ENCODE measurements around the gene TMPRSS2.

TMPRSS2 gene

GRCh38 chr21:41481191-41481590 is 26.8 kb downstream of the TMPRSS2 start:
- no peak for TF ChIP-seq TAF1 (IDR thresholded peaks at IDR 0.05; ENCODE audit: borderline replicate concordance, insufficient read depth, low read length)

GRCh38 chr21:41480086-41480690 is 27.8 kb downstream of the TMPRSS2 start:
- TF ChIP-seq REST (IDR thresholded peaks at IDR 0.05; ENCODE audit: insufficient read depth in 1 of 2, low read depth in 2 of 2, low read length in 2 of 2) (no peak), FOXP2 (optimal IDR thresholded peaks at IDR 0.05; ENCODE audit: borderline replicate concordance, extremely low read depth, extremely low read length, insufficient read depth) (no peak), POLR2AphosphoS5 (IDR thresholded peaks at IDR 0.05; ENCODE audit: low read depth, low read length) (no peak), SIN3A (IDR thresholded peaks at IDR 0.05; ENCODE audit: borderline replicate concordance, insufficient read depth, low read length) (no peak), TAF1 (IDR thresholded peaks at IDR 0.05; ENCODE audit: borderline replicate concordance, insufficient read depth, low read length) (no peak)

DNA sequence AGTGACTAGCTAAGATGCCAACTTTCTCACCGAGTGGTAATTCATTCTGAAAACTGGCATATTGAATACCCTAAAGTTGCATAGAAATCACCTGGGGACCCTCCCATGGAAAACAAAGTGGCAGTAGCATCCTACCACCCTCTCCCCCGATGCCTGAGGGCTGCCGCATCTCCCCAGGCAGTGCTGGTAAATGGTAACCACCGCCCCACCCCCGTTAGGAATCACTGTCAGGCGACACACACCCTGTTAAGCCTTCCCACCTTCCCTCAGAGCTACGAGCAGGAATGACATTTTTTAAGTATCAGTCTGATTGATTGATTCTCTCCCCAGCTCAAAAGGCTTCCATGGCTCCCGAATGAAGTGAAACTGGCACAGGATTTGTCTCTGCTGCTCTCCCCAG is 28.3 kb downstream of the TMPRSS2 start:
- TF ChIP-seq SIN3A (IDR thresholded peaks at IDR 0.05; ENCODE audit: borderline replicate concordance, insufficient read depth, low read length) (no peak), POLR2AphosphoS5 (IDR thresholded peaks at IDR 0.05; ENCODE audit: low read depth, low read length) (no peak), FOXP2 (optimal IDR thresholded peaks at IDR 0.05; ENCODE audit: borderline replicate concordance, extremely low read depth, extremely low read length, insufficient read depth) (no peak), REST (IDR thresholded peaks at IDR 0.05; ENCODE audit: insufficient read depth in 1 of 2, low read depth in 2 of 2, low read length in 2 of 2) (no peak), TAF1 (IDR thresholded peaks at IDR 0.05; ENCODE audit: borderline replicate concordance, insufficient read depth, low read length) (no peak)

DNA sequence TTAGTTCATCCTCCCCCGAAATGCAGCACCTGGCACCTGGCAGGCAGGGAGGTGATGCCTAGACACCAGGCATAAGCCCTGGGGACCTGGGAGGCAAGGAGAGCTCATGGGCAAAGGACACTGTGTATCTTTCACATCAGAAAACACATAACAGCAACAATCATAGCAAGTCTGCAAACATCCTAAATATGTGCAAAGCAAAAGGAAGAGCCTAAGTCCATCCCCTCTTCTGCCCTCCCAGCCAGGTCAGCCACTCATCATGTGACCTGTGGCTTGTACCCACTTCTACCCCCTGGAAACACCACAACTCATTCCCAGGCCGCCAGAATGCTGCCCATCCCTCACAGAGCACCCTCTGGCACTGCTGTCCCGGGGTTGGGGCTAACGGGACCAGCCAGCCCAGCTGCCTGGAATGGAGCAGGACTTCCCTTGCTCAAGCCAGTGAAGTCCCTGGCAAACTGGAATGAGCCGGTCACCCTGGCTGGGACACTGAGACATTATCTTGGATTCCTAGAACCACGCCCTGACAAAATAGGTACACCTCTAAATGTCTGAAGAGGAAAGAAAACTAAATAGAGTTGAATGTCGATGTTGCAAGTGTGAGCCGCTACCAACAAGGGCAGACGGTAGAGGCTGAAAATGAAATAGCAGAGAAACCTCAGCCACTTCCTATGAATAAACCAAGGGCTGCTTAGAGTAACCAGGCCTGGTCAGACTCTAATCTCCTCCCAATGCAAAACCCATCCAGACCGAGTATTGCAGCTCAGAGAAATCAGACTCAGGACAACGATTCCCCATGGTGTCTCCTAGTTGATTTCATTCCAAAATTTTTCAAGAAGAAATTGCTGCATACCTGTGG is 29.4 kb downstream of the TMPRSS2 start:
- no peak for TF ChIP-seq TAF1 (IDR thresholded peaks at IDR 0.05; ENCODE audit: borderline replicate concordance, insufficient read depth, low read length)
- no peak for TF ChIP-seq FOXP2 (optimal IDR thresholded peaks at IDR 0.05; ENCODE audit: borderline replicate concordance, extremely low read depth, extremely low read length, insufficient read depth)
- no peak for TF ChIP-seq POLR2AphosphoS5 (IDR thresholded peaks at IDR 0.05; ENCODE audit: low read depth, low read length)
- no peak for TF ChIP-seq REST (IDR thresholded peaks at IDR 0.05; ENCODE audit: insufficient read depth in 1 of 2, low read depth in 2 of 2, low read length in 2 of 2)
- no peak for TF ChIP-seq SIN3A (IDR thresholded peaks at IDR 0.05; ENCODE audit: borderline replicate concordance, insufficient read depth, low read length)

DNA sequence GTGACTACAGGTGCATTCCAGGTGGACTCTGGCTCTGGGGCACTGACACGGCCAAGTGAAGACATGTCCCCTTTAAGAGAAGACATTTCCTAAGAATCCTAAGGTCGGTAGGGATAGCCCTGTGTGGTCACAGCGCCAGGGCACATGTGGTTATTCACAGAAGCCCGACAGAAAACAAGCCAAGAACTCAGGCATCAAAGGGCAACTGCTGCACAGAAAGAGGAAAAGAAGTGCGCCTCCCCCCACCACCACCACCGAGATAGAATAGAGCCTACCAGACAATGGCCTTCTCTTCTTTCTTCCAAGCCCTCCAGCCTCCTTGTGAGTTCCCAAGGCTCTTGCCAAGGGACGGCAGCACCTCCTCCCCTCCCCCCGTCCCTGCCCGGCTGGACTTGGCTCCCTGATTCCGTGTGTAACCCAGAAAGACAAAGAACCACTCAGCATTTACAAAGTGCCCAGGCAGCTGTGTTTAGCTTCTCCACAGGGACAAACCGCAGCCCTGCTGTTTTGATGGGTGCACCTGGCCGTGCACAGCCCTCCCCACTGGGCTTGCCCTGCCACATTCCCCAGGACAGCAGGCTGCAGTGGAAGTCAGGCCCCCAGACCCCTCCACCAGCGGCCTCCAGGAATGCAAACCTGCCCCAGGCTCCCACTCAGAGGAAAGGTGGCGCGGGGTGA is 30.2 kb downstream of the TMPRSS2 start:
- TF ChIP-seq REST (IDR thresholded peaks at IDR 0.05; ENCODE audit: insufficient read depth in 1 of 2, low read depth in 2 of 2, low read length in 2 of 2), result no peak
- TF ChIP-seq POLR2AphosphoS5 (IDR thresholded peaks at IDR 0.05; ENCODE audit: low read depth, low read length), result no peak
- TF ChIP-seq TAF1 (IDR thresholded peaks at IDR 0.05; ENCODE audit: borderline replicate concordance, insufficient read depth, low read length), result no peak
- TF ChIP-seq FOXP2 (optimal IDR thresholded peaks at IDR 0.05; ENCODE audit: borderline replicate concordance, extremely low read depth, extremely low read length, insufficient read depth), result no peak
